ENCODE data around the gene RALGDS.

Gene RALGDS

GRCh38 chr9:133151601-133152525 is 30.8 kb upstream of the RALGDS start:
- DNase-seq (ENCODE audit: low read depth in 2 of 2) = no peak

DNA sequence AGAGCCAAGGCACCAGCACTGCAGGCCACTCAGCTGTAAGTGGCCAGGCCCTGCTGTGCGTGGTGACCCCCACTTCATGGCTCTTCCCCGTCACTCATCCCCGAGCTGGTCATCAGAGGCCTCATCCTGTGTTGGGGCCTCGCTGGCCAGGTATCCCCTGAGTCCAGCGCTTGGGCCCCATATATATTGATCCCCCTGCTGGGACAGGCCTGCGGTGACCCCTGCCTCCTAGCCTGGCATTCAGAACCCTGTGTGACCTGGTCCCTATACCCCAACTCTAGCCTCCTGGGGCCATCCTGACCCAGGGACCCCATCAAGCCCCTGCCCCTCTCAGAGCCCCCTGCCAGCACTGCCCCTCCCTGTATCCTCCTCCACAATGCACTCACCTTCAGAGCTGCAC is 30.0 kb upstream of the RALGDS start:
- DNase-seq (ENCODE audit: low read depth in 2 of 2) = no peak

- DNase-seq (ENCODE audit: low read depth in 2 of 2) = peak; percentile 75 to 81
Observed at GRCh38 chr9:133149130-133150015, 28.3 kb upstream of the RALGDS start.

DNA sequence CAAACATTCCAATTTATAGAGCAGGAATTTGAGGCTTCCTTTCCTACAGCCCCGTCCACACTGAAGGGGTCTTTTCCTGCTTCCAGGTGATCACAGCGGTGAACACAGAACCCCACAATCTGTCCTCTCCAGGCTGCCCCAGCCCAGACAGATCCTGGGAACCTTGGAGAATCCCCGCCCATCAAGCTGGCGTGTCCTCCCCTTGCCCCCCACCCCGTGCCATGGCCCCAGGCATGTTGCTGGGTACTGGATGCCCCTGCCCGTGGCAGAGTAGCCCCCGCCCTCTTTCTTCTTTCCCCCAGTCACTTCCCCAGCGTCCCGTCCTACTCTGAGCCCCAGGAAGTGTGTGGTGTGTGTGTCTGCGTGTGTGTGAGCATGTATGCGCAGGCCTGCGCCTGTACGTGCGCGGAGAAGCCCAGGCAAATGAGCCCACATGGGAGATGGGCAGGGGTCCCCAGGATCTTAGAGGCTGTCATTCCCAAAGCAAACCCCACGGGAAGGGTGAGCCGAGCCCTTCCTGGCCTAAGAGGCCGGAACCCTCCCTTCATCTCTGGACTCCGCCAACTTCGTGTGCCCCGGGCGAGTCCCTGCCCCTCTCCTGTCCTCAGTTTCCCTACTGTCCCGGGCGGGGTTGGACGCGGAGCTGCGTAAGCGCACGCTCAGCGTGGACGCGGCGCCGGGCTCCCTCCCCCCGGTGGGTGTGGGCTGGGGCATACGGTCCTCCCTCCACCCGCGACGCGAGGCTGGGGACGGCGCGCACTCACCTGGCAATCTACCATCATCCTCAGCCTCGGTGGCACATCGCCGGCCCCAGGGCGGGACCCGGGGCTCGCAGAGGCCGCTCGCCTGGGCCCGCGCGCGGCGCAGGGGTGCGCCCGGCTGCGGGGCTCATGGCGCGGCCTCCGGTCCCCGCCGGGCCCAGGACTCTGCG is 27.4 kb upstream of the RALGDS start:
- peak in 1 of 2 donors; percentile 49 for DNase-seq (ENCODE audit: low read depth in 2 of 2)

DNA sequence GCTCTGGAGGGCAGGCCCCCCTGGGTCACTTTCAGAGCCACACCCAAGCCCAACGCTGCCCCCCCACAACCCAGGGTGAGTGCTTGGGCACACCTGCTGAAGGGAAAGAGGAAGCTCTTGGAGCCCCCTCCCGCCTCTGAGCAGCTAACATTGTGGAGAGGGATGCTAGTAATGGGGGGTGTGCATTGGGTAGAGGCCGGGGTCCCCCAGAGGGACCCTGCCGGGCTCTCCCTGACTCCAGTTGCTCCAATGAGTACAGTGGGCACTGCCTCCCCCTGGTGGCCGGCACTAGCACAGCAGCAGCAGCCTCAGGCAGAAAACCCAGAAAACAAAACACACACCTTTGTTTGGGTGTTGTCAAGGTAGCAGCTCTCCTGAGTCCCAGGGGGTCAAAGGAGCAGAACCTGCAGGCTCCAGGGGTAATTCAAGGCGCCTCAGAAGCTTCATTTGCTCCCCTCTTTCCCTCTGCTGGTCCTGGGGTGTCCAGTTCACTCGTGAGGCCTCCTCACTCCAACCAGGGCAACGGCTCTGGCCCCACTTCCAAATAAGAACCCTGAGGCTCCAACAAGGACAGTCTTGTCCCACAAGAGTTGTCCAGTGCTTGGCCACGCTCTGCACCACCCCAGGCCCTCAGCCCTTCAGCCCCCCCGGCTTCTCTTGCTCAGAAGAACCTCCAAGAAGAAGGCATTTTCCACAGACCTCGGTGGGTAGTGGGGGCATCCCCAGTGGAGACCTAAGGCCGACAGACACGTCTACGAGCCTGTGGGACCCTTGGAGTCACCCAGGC is 26.6 kb upstream of the RALGDS start:
- peak; percentile 81 to 84 for DNase-seq (ENCODE audit: low read depth in 2 of 2)

DNA sequence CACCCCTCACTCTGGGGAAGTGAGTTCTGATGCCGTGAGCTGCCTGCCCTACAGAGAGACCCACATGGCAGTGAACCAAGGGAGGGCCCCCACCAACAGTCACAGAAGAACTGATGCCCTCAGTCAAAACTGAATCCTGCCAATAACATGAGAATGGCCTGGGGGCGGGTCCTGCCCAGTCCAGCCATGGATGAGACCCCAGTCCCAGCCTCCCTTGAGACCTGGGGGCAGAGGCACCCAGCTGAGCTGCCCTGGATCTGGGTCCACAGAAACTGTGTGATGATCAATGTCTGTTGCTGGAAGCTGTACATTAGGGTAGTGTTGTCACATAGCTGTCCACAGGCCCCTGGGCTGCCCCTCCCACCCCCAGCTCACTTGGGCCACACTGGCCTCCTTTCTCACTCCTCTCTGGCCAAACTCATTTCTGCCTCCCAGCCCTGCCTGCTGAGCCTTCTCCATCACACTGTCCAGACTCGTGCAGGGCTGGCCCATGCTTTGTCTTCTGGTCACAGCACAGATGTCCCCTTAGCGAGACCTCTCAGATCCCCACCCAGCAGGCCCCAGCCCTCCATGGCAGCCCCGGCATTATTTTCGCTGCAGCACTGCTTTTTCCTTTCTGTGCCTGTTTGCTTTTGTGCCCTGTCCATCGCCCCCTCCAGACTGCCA is 25.8 kb upstream of the RALGDS start:
- DNase-seq (ENCODE audit: low read depth in 2 of 2) = no peak

DNA sequence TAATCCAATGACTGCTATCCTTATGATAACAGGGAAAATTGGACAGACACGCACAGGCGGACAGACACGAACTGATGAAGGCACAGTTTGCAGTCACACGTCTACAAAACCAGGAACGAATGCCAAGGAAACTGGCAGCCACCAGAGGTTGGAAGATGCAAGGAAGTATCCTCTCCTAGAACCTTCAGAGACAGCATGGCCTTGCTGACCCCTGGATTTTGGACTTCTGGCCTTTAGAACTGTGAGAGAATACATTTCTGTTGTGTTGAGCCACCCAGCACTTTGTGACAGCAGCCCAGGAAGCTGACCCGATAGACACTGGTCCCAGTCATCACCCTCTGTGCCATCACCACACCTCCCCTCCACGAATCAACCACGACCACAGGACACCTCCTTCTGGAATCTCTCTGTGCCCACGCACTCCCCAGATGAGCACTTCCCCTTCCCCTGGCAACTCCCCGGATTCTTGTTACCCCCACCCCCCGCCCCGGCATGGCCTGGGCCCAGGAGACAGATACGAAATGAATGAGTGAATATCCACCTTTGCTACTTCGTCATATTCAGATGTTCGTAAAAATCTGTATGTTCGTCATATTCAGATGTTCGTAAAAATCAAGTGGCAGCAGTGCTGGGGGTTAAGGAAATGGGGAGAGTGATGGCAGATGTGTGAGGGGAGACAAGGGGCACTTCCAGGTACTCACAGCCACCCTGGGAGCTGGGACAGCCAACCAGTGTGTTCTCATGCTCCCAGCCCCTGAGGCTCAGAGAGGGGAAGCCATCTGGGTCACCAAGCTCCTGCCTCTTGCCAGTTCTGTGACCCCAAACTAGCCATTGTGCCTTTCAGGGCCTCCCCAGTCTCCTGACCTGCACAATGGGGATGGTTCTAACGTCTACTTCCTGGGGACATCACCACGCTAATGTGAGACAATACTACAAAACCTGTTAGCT is 24.1 kb upstream of the RALGDS start:
- DNase-seq (ENCODE audit: low read depth in 2 of 2) = no peak

GRCh38 chr9:133144142-133144903 is 23.3 kb upstream of the RALGDS start:
- peak; percentile 85 to 91 for DNase-seq (ENCODE audit: low read depth in 2 of 2)

DNA sequence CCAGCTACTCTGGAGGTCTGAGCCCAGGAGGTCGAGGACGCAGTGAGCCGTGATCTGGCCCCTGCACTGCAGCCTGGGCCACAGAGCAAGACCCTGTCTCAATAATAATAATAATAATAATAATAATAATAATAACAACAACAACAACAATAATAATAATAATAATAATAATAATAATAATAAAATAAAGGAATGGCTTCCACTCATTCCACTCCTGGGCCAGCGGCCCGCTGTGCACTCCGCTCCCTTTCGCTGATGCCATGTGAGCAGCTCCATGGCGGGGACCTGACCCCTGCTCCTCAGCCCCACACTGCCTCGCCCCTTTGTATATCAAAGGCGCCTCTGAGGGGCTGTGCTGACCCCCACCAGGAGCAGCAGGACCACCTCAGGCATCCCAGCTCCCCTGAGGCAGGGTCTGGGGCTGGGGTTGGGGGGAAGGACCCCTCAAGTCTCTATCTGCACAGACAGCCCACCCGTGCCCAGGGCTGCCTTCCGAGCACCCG is 22.6 kb upstream of the RALGDS start:
- DNase-seq (ENCODE audit: low read depth in 2 of 2) = no peak

DNA sequence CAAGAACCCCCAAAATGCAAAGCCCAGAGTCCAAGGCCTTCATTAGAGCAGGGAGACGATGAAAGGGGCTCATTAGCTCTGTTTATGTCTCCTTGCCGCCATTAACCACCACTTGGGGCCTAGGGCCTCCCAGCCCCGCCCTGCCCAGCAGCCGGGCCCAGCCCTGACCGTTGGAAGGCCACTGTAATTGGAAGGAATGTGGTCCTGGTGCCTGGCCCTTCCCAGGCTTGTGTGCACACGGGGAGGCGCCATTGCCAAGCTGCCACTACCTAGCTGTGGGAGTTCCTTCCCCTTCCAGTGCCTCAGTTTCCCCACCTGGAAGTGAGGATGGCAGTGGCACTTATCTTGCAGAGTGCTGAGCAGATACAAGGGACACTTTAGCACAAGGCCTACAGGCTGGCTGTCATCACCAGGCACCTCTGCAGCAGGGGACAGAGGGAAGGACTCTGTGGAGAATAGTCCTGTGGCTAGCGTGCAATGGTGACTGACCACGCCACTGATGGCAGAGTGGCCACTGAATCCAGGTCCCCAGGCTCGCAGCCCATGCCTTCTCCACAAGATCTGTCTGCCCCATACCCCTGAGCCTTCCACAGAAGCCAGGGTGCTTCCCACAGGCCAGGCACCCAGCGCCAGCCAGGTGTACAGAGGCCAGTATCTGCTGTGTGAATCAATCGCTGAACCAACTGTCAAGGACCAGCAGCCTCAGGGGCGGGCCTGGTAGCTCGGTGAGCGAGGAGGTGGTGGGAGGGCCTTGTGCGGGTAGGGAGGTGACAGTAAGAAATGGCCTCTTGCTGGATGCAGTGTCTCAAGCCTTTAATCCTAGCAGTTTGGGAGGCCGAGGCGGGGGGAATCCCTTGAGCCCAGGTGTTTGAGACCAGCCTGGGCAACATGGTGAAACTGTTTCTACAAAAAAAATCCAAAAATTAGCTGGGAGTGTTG is 21.9 kb upstream of the RALGDS start:
- no peak for DNase-seq (ENCODE audit: low read depth in 2 of 2)

GRCh38 chr9:133141833-133142595 is 21.0 kb upstream of the RALGDS start:
- DNase-seq (ENCODE audit: low read depth in 2 of 2) = no peak

GRCh38 chr9:133140606-133141005 is 19.6 kb upstream of the RALGDS start:
- DNase-seq (ENCODE audit: low read depth in 2 of 2) = no peak

- no peak for DNase-seq (ENCODE audit: low read depth in 2 of 2)
Observed at GRCh38 chr9:133140174-133140505, 19.1 kb upstream of the RALGDS start.

DNA sequence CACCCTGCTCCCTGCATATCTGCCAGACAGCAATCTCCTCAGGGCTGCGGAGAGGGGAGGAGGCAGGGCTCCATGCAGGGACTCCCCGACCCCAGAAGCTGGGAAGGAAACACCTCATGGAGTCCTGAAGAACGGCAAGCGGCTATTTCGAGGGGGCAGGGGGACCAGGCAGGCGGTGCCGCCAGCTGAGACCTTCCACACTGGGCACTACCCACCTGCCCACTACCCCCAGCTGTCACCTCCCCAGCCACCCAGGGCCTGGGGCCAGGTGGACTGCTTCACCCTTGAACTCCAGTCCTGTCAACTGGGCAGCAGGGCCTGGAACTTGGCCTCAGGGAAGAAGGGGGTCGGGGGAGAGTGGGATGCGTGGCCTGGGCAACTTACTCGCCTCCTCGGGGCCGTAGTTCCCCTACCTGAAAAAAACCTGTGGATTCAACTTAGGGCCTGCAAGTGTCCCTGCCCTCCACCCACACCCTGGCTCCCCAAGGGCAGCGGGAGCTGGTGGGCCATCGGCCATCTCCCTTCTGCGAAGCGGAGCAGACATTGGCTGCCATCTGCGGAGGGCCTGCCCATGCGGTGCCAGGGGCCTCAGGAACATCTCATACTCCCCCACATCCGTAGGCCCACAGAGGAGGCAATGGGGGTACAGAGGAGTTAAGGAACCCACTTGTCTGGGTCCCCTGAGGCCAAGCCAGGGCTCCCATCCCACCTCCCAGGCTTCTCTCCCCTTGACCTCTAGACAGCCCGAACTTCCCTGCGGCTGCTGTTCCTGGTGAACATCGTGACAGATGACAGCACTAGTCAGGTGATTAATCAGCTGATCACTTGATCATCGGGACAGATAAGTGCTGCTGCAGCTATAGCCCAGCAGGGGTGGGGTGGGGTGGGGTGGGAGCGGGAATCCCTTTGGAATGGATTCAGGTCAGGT is 18.5 kb upstream of the RALGDS start:
- DNase-seq (ENCODE audit: low read depth in 2 of 2) = no peak

All from stimulated activated CD4-positive, alpha-beta T cell treated with anti-CD3 and anti-CD28 coated beads, Interleukin-4, amount 100 ng/mL, for 48 hours (primary cell).